Activated naive CD8-positive, alpha-beta T cell treated with anti-CD3 and anti-CD28 coated beads for 36 hours (primary cell): ENCODE measurements around the gene WDR89. TPM values are rescaled to one million over a fixed set of nuclear protein-coding genes. Genes with fewer than 3 reads are reported as not detected.
"Not testable (repeated sequence)": the region's sequence is repeated elsewhere in the genome, so short reads cannot be mapped to it uniquely, and the experiment has no call there.

Experiments
- DNase-seq: peaks from one replicate; pipeline ENCODE4 v3.0.0; 2021
- H3K27ac Mint-ChIP-seq: one replicate; pipeline ENCODE4 v1.8.0; 2022; ENCODE audit warnings: mild to moderate bottlenecking, moderate library complexity, mixed read lengths
- H3K27me3 Mint-ChIP-seq: one replicate; pipeline ENCODE4 v1.8.0; 2022; ENCODE audit warnings: mild to moderate bottlenecking, mixed read lengths
- H3K36me3 Mint-ChIP-seq: one replicate; pipeline ENCODE4 v1.8.0; 2021; ENCODE audit warnings: mild to moderate bottlenecking, mixed read lengths
- H3K4me1 Mint-ChIP-seq: one replicate; pipeline ENCODE4 v1.8.0; 2021; ENCODE audit warnings: mixed read lengths
- H3K4me3 Mint-ChIP-seq: one replicate; pipeline ENCODE4 v1.8.0; 2022; ENCODE audit warnings: mild to moderate bottlenecking, moderate library complexity, mixed read lengths
- H3K9me3 Mint-ChIP-seq: one replicate; pipeline ENCODE4 v1.8.0; 2022; ENCODE audit warnings: mixed read lengths
- total RNA-seq, 2 experiments: library from RNA; stranded (reverse); gene quantifications; one replicate each; pipeline ENCODE4 v1.2.3, GENCODE V29; 2021

The WDR89 gene
- total RNA-seq, 2 experiments from 2014 or later = 24.7 to 28.2 TPM

GRCh38 chr14:63663428-63664341 lies 22.0 kb upstream of the WDR89 start:
- no peak for DNase-seq
- H3K9me3 Mint-ChIP-seq = no peaks in the 10 kb centered on the region
- H3K27ac Mint-ChIP-seq = no peak overlapping the region
- no peaks in the 10 kb centered on the region for H3K27me3 Mint-ChIP-seq
- no peaks in the 10 kb centered on the region for H3K36me3 Mint-ChIP-seq
- H3K4me1 Mint-ChIP-seq = no peaks in the 10 kb centered on the region
- no peak overlapping the region for H3K4me3 Mint-ChIP-seq

- Mint-ChIP-seq H3K27ac (no peak overlapping the region), H3K36me3 (no peaks in the 10 kb centered on the region), H3K4me1 (no peaks in the 10 kb centered on the region), H3K27me3 (no peaks in the 10 kb centered on the region), H3K9me3 (no peaks in the 10 kb centered on the region), H3K4me3 (no peak overlapping the region)
- no peak for DNase-seq
Measured at GRCh38 chr14:63662776-63663175, 21.1 kb upstream of the WDR89 start.

- H3K4me1 Mint-ChIP-seq, H3K9me3 Mint-ChIP-seq, H3K27ac Mint-ChIP-seq, DNase-seq, H3K4me3 Mint-ChIP-seq, H3K36me3 Mint-ChIP-seq, H3K27me3 Mint-ChIP-seq: not testable (repeated sequence)
Measured at GRCh38 chr14:63661881-63662280, 20.2 kb upstream of the WDR89 start.

GRCh38 chr14:63659726-63660125 lies 18.1 kb upstream of the WDR89 start:
- Mint-ChIP-seq H3K27me3 (no peaks in the 10 kb centered on the region), H3K9me3 (no peaks in the 10 kb centered on the region), H3K27ac (no peak overlapping the region), H3K4me1 (no peaks in the 10 kb centered on the region), H3K4me3 (no peak overlapping the region), H3K36me3 (no peaks in the 10 kb centered on the region)
- no peak for DNase-seq

GRCh38 chr14:63656194-63656593 lies 14.5 kb upstream of the WDR89 start:
- H3K9me3 Mint-ChIP-seq = no peaks in the 10 kb centered on the region
- H3K4me3 Mint-ChIP-seq = no peak overlapping the region
- no peaks in the 10 kb centered on the region for H3K27me3 Mint-ChIP-seq

GRCh38 chr14:63654936-63655335 lies 13.3 kb upstream of the WDR89 start:
- Mint-ChIP-seq H3K4me3 (no peak overlapping the region), H3K4me1 (peaks cover 13% of the 10 kb centered on the region), H3K36me3 (peaks cover 7% of the 10 kb centered on the region), H3K9me3 (no peaks in the 10 kb centered on the region), H3K27me3 (no peaks in the 10 kb centered on the region), H3K27ac (no peak overlapping the region)
- no peak for DNase-seq

More at GRCh38 chr14:63656194-63656593, 14.5 kb upstream of the WDR89 start:
- H3K4me1 Mint-ChIP-seq = peaks cover 5% of the 10 kb centered on the region
- no peak for DNase-seq
- H3K27ac Mint-ChIP-seq = no peak overlapping the region
- H3K36me3 Mint-ChIP-seq = peaks cover 4% of the 10 kb centered on the region

- DNase-seq = no peak
- Mint-ChIP-seq H3K4me3 (no peak overlapping the region), H3K27ac (no peak overlapping the region), H3K9me3 (no peaks in the 10 kb centered on the region), H3K36me3 (peaks cover 9% of the 10 kb centered on the region), H3K27me3 (no peaks in the 10 kb centered on the region), H3K4me1 (peaks cover 17% of the 10 kb centered on the region)
Measured at GRCh38 chr14:63654346-63654745, 12.7 kb upstream of the WDR89 start.

GRCh38 chr14:63652406-63652805 lies 10.7 kb upstream of the WDR89 start:
- Mint-ChIP-seq H3K36me3 (peaks cover 13% of the 10 kb centered on the region), H3K27me3 (no peaks in the 10 kb centered on the region), H3K27ac (no peak overlapping the region), H3K4me1 (peaks cover 26% of the 10 kb centered on the region), H3K4me3 (no peak overlapping the region), H3K9me3 (no peaks in the 10 kb centered on the region)
- DNase-seq = no peak

GRCh38 chr14:63650256-63650952 lies 8.7 kb upstream of the WDR89 start:
- Mint-ChIP-seq H3K27me3 (no peaks in the 10 kb centered on the region), H3K4me3 (peak overlapping the region; percentile 59), H3K4me1 (peaks cover 31% of the 10 kb centered on the region)

GRCh38 chr14:63647696-63648410 lies 6.2 kb upstream of the WDR89 start:
- peaks cover 39% of the 10 kb centered on the region for H3K4me1 Mint-ChIP-seq
- no peaks in the 10 kb centered on the region for H3K27me3 Mint-ChIP-seq
- H3K27ac Mint-ChIP-seq = no peak overlapping the region
- peaks cover 9% of the 10 kb centered on the region for H3K36me3 Mint-ChIP-seq
- DNase-seq = no peak
- H3K4me3 Mint-ChIP-seq = no peak overlapping the region
- no peaks in the 10 kb centered on the region for H3K9me3 Mint-ChIP-seq

More at GRCh38 chr14:63650256-63650952, 8.7 kb upstream of the WDR89 start:
- H3K9me3 Mint-ChIP-seq = no peaks in the 10 kb centered on the region
- peaks cover 13% of the 10 kb centered on the region for H3K36me3 Mint-ChIP-seq
- H3K27ac Mint-ChIP-seq = peak overlapping the region; percentile 94
- DNase-seq = peak; percentile 40

- Mint-ChIP-seq H3K4me1 (peaks cover 28% of the 10 kb centered on the region), H3K9me3 (no peaks in the 10 kb centered on the region), H3K27ac (peak overlapping the region; percentile 20), H3K4me3 (no peak overlapping the region), H3K36me3 (peaks cover 8% of the 10 kb centered on the region), H3K27me3 (peaks cover 3% of the 10 kb centered on the region)
- no peak for DNase-seq
Measured at GRCh38 chr14:63644741-63645140, 3.1 kb upstream of the WDR89 start.

GRCh38 chr14:63642656-63643382 lies 1.1 kb upstream of the WDR89 start:
- no peaks in the 10 kb centered on the region for H3K9me3 Mint-ChIP-seq
- H3K4me1 Mint-ChIP-seq = peaks cover 35% of the 10 kb centered on the region
- peak overlapping the region; percentile 88 for H3K4me3 Mint-ChIP-seq
- H3K27ac Mint-ChIP-seq = peak overlapping the region; percentile 93
- no peak for DNase-seq
- H3K36me3 Mint-ChIP-seq = peaks cover 18% of the 10 kb centered on the region
- H3K27me3 Mint-ChIP-seq = peaks cover 3% of the 10 kb centered on the region

- DNase-seq = peak; percentile 74
- Mint-ChIP-seq H3K36me3 (peaks cover 23% of the 10 kb centered on the region), H3K27me3 (peaks cover 3% of the 10 kb centered on the region), H3K4me3 (peak overlapping the region; percentile 88), H3K4me1 (peaks cover 37% of the 10 kb centered on the region), H3K9me3 (no peaks in the 10 kb centered on the region), H3K27ac (peak overlapping the region; percentile 93)
Measured at GRCh38 chr14:63642229-63642611, 549 bp upstream of the WDR89 start.

- no peak for DNase-seq
- Mint-ChIP-seq H3K27ac (peak overlapping the region; percentile 69), H3K36me3 (peaks cover 51% of the 10 kb centered on the region), H3K27me3 (peaks cover 3% of the 10 kb centered on the region), H3K9me3 (peaks cover 22% of the 10 kb centered on the region), H3K4me3 (peak overlapping the region; percentile 59), H3K4me1 (peaks cover 54% of the 10 kb centered on the region)
Measured at GRCh38 chr14:63638493-63638892, 3.2 kb downstream of the WDR89 start.
